ENCODE data around the gene CLDN6.
A peak's percentile ranks its signal among the peaks of the same experiment; 100 is the strongest.

CLDN6 gene

DNA sequence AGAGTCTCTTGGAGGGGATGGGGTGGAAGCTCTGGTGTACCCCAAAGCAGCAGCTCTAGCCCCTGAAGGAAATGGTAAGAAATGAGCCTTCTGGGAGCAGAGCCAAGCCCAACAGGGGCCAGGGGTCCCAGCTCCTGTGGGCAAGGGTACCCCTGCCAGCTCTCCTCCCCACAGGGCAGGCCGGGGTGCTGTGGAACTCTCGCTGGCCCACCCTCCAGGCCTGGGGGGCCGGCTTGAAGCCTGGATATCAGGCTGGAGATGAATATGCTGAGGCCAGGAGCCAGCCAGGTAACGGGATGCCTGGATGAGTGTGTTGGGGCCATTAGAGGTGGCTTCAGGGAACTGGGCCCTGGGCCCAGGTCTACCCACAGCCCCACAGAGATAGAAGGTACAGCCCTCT is 17.4 kb downstream of the CLDN6 start:
- DNase-seq, result no peak
- in situ Hi-C loops (cut with MboI; ENCODE audit: low pct_unique_long_range_greater_than_20kb, low sequenced_read_pairs), result no loop called here

- in situ Hi-C loops (cut with MboI; ENCODE audit: low pct_unique_long_range_greater_than_20kb, low sequenced_read_pairs), result no loop called here
- no peak for DNase-seq
Measured at GRCh38 chr16:2999929-3000328, 18.1 kb downstream of the CLDN6 start.

DNA sequence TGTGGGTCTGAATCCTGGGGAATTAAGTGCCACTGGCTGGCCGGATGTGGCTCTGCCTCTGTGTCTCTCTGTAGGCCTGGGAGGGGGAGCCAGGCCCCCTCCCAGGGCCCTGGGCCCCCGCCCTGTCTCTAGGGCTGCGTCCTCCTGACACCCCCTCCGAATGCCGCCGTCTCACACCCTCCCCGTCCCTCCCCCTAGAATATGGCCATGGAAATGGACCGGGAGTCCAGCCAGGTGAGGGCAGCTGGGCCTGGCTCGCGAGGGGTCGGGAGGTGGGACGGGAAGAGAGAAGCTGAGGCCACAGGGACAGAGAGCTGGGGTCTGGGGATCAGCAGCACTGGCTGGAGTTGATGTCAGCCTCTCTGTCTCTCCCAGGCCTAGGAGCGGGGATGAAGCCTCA is 21.7 kb downstream of the CLDN6 start:
- DNase-seq, result no peak
- in situ Hi-C loops (cut with MboI; ENCODE audit: low pct_unique_long_range_greater_than_20kb, low sequenced_read_pairs), result no loop called here

DNA sequence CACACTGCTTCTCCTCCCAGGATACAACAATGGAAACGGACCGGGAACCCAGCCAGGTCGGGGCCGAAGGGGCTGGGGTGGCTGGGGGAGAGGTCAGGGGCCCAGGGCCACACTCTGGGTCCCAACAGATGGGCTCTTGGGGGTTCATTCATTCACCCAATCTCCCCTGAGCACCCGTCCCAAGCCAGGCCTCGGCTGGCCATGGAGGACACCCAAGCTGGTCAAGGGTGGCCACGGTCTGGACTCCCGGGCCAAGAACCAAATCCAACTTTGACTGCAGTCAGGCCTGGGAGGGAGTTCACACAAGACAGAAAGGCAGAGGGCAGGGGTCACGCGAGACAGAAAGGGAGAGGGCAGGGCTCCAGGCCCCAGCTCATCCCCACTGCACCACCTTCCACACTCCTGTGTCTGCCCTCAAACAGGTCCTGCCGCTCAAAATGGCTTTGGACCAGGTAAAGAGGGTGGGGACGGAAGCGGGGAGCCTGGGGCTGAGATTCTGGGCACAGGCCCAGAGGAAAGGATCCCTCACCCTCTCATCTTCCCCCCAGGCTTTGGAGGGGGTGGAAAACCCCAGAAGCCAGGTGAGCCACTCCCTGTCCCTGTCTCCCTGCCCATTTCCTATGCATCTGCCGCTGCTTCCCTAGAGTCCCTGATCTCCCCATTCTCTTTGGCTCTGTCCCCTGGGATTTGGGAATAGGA is 25.5 kb downstream of the CLDN6 start:
- in situ Hi-C loops (cut with MboI; ENCODE audit: low pct_unique_long_range_greater_than_20kb, low sequenced_read_pairs), result no loop called here
- DNase-seq, result no peak

DNA sequence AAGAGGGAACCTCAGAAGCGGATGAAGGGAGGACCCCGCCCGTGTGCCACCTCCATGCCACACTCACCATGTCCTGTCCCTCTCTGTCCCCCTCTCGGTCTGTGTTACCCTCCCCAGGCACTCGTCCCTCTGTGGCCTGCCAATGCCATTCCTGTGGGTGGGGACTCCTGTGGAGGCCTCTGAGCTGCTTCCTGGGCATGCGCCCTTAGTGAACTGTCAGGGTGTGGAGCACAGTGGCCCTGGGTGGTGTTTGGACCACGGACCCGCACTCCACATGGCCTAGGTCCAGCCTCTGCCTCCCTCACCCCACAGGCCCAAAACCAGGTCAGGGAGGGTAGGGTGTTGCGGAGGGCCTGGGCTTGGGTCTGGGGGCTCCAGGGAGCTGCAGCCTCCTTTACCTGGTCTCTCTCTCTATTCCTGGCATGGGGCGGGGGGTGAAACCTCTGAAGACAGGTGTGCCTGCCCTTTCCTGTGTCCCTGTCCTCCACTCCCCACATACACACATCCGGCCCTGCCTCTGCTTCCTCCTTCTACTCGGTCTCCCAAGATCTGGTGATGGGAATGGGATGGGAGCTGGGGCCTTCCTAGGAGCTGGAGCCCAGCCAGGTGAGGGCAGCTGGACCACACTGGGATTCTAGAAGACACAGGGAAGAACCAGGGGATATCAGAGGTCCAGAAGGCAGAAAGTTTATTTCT is 26.3 kb downstream of the CLDN6 start:
- in situ Hi-C loops (cut with MboI; ENCODE audit: low pct_unique_long_range_greater_than_20kb, low sequenced_read_pairs), result no loop called here
- DNase-seq, result no peak

- no peak for DNase-seq
- in situ Hi-C loops (cut with MboI; ENCODE audit: low pct_unique_long_range_greater_than_20kb, low sequenced_read_pairs), result no loop called here
Measured at GRCh38 chr16:2990891-2991290, 27.1 kb downstream of the CLDN6 start.

- DNase-seq, result no peak
- in situ Hi-C loops (cut with MboI; ENCODE audit: low pct_unique_long_range_greater_than_20kb, low sequenced_read_pairs), result no loop called here
Measured at GRCh38 chr16:2988590-2989099, 29.3 kb downstream of the CLDN6 start.

DNA sequence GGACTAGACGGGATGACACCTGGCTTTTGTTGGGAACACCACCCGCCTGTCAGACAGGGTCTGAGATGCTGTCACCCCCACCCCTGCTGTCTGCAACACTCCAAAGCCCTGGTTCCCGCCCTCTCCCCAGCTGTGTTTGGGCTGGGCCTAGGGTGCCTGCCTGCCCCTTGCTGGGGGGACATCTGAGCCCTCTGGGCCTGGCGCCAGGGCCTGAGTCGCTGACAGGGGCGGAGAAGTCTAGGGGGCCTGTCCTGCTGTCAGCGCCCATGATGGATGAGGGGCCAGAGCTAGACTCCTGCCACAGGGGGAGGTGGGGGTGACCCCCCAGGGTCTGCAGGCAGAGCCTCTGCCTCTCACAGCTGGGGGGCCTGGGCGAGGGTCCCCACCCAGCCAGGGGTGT is 30.1 kb downstream of the CLDN6 start:
- DNase-seq, result no peak
- in situ Hi-C loops (cut with MboI; ENCODE audit: low pct_unique_long_range_greater_than_20kb, low sequenced_read_pairs), result no loop called here

- in situ Hi-C loops (cut with MboI; ENCODE audit: low pct_unique_long_range_greater_than_20kb, low sequenced_read_pairs), result no loop called here
- no peak for DNase-seq
Measured at GRCh38 chr16:2987286-2987685, 30.7 kb downstream of the CLDN6 start.

- in situ Hi-C loops (cut with MboI; ENCODE audit: low pct_unique_long_range_greater_than_20kb, low sequenced_read_pairs), result no loop called here
- DNase-seq, result no peak
Measured at GRCh38 chr16:2986623-2987188, 31.3 kb downstream of the CLDN6 start.

DNA sequence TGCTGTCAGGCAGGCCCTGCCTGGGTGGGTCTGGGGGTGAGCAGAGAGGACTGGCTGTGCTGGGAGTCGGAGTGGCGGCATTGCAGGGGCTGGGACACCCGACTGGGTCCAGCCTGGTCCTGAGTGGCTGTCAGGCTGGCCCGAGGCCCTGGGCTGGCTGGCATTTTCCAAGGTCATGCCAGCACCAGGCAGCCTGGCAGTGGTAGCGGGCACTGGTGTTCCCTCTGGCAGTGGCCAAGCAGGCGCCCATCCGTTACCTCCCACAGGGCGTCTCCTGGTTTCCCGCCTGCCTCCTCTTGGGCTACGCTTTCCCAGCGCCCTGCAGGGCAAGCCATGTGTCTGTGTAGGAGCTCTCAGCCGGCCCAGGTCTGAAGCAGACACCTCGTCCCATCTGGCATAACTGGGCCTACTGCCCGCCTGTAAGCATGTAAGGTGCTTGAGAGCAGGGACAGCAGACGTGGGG is 32.1 kb downstream of the CLDN6 start:
- no peak for DNase-seq
- in situ Hi-C loops (cut with MboI; ENCODE audit: low pct_unique_long_range_greater_than_20kb, low sequenced_read_pairs), result no loop called here

- DNase-seq, result no peak
- in situ Hi-C loops (cut with MboI; ENCODE audit: low pct_unique_long_range_greater_than_20kb, low sequenced_read_pairs), result no loop called here
Measured at GRCh38 chr16:2985462-2985861, 32.5 kb downstream of the CLDN6 start.

GRCh38 chr16:2983706-2984136 is 34.3 kb downstream of the CLDN6 start:
- in situ Hi-C loops (cut with MboI; ENCODE audit: low pct_unique_long_range_greater_than_20kb, low sequenced_read_pairs), result no loop called here
- peak; percentile 93 for DNase-seq

GRCh38 chr16:2982402-2982801 is 35.6 kb downstream of the CLDN6 start:
- in situ Hi-C loops (cut with MboI; ENCODE audit: low pct_unique_long_range_greater_than_20kb, low sequenced_read_pairs), result no loop called here
- no peak for DNase-seq

GRCh38 chr16:2981899-2982250 is 36.1 kb downstream of the CLDN6 start:
- in situ Hi-C loops (cut with MboI; ENCODE audit: low pct_unique_long_range_greater_than_20kb, low sequenced_read_pairs), result no loop called here
- DNase-seq, result no peak

DNA sequence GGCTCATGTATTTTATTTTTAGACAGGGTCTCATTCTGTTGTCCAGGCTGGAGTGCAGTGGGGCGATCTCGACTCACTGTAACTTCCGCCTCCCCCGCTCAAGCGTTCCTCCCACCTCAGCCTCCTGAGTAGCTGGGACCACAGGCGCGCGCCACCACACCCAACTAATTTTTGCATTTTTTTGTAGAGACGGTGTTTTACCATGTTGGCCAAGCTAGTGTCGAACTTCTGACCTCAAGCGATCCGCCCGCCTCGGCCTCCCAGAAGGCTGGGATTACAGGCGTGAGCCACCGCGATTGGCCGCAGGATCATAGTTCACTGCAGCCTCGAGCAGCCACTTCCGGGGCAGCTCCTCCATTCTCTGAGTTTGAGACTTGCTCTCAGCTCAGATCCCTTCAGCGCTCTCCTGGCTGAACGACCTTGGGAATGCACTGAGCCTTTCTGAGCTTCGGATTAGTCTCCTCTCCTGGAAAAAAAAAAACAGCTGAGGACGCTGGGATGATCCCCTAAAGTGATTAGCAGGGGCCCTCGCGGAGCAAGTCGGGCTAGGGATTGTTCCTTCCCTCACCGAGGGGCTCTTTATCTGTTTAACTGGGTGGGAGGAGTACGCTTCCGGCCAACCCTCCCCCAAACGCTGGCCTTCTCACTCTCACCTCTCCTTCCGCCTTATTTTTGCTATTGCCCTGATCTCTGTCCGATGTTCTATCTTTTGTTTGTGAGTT is 36.6 kb downstream of the CLDN6 start:
- in situ Hi-C loops (cut with MboI; ENCODE audit: low pct_unique_long_range_greater_than_20kb, low sequenced_read_pairs), result no loop called here

DNA sequence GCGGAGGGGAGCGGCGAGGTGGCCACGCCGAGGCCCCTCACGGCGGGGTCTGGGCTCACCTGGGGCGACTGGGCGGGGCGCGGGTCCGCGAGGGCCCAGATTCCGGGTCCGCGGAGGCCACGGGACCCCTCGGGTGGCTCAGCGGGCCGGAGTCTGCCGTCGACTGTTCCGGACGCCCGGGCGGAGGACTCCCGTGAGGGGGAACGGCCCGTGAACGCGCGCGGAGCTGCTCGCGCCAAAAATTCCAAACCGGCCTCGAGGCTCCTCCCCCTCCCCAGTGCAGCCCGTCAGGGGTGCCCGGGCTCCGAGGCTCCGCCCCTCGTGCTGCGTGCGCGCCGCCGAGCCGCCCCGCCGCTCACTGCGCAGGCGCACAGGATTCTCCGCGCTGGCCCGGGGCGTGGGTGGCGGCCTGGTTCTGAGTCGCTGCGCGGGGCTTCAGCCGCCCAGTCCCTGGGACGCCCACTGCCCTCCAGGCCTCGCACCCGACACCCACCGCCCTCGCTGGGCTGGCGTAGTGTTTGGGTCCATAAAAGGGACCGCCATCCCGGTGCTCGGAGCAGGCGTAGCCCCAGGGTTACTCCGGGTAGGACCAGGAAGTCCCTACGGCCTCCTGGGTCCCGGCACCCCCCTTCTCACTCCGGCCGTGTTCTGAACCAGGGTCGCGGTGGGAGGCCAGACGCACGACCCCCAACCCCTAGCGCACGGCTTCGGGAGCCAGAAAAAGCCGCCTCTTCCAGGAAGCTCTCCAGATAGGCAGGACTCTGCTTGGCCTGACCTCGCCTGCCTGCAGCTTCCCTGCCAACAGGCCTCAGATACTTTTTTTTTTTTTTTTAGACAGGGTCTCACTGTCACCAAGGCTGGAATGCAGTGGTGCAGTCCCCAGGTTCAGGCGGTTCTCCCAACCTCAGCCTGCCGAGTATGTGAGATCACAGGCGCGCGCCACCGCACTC is 37.5 kb downstream of the CLDN6 start, which contains the start of gene PKMYT1:
Gene PKMYT1 (minus strand): TSS at position 220 of the 950 bp plus-strand sequence. CDS start 789 bp downstream, outside the sequence.
- in situ Hi-C loops (cut with MboI; ENCODE audit: low pct_unique_long_range_greater_than_20kb, low sequenced_read_pairs), result no loop called here
- DNase-seq, result peak; percentile 92

More for the DNA sequence above, 36.6 kb downstream of the CLDN6 start:
- DNase-seq, result no peak

DNA sequence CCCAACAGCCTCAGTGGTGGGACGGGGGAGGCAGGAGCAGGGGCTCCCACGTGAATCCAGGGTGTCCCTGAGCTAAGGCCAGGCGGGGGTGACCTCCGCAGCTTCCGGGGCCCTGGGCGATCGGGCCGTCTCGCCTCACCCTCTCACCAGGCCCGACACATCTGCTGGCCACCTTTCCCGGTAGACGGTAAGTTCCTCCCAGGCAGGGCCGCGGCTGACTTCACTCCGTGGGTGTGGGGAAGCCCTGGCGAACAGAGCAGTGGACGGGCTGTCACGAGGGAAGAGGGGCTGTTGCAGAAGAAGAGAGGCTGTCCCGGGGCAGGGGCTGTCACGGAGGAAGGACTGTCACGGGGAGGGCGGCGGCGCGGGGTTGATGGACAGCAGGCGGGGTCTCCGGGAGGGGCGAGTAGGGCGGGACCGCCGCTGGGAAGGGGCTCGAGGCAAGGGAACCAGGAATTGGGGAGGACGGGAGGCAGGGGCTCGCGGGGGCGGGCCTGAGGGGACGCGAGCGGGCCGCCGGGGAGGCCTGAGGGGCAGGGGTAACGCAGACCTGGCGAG is 38.2 kb downstream of the CLDN6 start:
- in situ Hi-C loops (cut with MboI; ENCODE audit: low pct_unique_long_range_greater_than_20kb, low sequenced_read_pairs), result no loop called here
- peak; percentile 33 for DNase-seq

Measured in KBM-7 (cell line).